ENCODE data around the gene TGFB2. TPM values are rescaled to one million over a fixed set of nuclear protein-coding genes. Genes with fewer than 3 reads are reported as not detected.
A peak's percentile ranks its signal among the peaks of the same experiment; 100 is the strongest.

The TGFB2 gene
- total and polyA plus RNA-seq, 7 donors = 0.23 to 11.8 (median 6.3) TPM

- TF ChIP-seq EP300 (IDR thresholded peaks at IDR 0.05) (peak in 1 of 4 donors; percentile 52), CTCF (IDR thresholded peaks at IDR 0.05) (no peak), POLR2AphosphoS5 (IDR thresholded peaks at IDR 0.05) (peak in 1 of 4 donors; percentile 37)
- H3K27me3 ChIP-seq = no peaks in the 10 kb centered on the region
- no peaks in the 10 kb centered on the region for H3K36me3 ChIP-seq
- no peak overlapping the region for H3K4me3 ChIP-seq
- H3K27ac ChIP-seq = peak overlapping the region in 2 of 4 donors; percentile 35 to 56
- 85 to 91% methylated on average over 7 of the region's 7 CpGs for WGBS, 2 donors
- H3K4me1 ChIP-seq = no peaks in the 10 kb centered on the region
- intact Hi-C loops (cut with DNase I) = no loop called here
- H3K9me3 ChIP-seq = no peaks in the 10 kb centered on the region
- no peak for DNase-seq
Observed at GRCh38 chr1:218447010-218447689, 102.0 kb downstream of the TGFB2 start.

DNA sequence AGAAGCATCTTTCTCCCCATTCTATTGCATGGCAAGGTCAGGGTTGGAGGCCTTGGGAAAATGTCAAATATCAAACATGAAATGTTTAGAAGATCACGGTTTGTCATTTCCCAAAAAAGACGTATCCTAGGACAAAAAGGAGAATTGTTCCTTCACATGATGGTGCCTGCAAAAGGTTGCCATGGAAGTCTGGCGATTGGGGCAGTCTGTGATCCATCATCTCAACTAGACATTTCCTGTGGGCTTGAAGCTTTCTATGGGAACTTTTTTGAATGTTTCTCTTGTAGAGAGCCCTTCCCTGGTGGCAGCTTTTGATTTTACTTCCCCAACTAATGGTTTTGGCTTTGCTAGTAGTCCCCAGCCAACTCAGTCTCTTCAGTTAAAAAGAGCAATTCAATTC, 106.3 kb downstream of the TGFB2 start:
- WGBS, 2 donors = 64 to 75% methylated on average over 3 of the region's 3 CpGs
- Histone ChIP-seq H3K4me3 (no peak overlapping the region), H3K27ac (no peak overlapping the region), H3K4me1 (peaks cover 0 to 6% (median 0%) of the 10 kb centered on the region in 4 donors), H3K27me3 (no peaks in the 10 kb centered on the region), H3K36me3 (no peaks in the 10 kb centered on the region), H3K9me3 (no peaks in the 10 kb centered on the region)
- no peak for DNase-seq
- TF ChIP-seq POLR2A (IDR thresholded peaks at IDR 0.05) (no peak), CTCF (IDR thresholded peaks at IDR 0.05) (no peak), EP300 (IDR thresholded peaks at IDR 0.05) (no peak), POLR2AphosphoS5 (IDR thresholded peaks at IDR 0.05) (no peak)
- intact Hi-C loops (cut with DNase I) = no loop called here

GRCh38 chr1:218454700-218455282, 109.7 kb downstream of the TGFB2 start:
- intact Hi-C loops (cut with DNase I) = no loop called here
- no peaks in the 10 kb centered on the region for H3K9me3 ChIP-seq
- no peak for DNase-seq
- no peak for TF ChIP-seq EP300 (IDR thresholded peaks at IDR 0.05)
- no peak for TF ChIP-seq POLR2AphosphoS5 (IDR thresholded peaks at IDR 0.05)
- TF ChIP-seq CTCF (IDR thresholded peaks at IDR 0.05) = no peak
- TF ChIP-seq POLR2A (IDR thresholded peaks at IDR 0.05) = no peak
- no peaks in the 10 kb centered on the region for H3K27me3 ChIP-seq
- no peak overlapping the region for H3K27ac ChIP-seq
- peaks cover 0 to 14% (median 5%) of the 10 kb centered on the region in 4 donors for H3K4me1 ChIP-seq
- H3K36me3 ChIP-seq = no peaks in the 10 kb centered on the region
- 72 to 75% methylated on average over 2 of the region's 2 CpGs for WGBS, 2 donors
- H3K4me3 ChIP-seq = no peak overlapping the region

DNA sequence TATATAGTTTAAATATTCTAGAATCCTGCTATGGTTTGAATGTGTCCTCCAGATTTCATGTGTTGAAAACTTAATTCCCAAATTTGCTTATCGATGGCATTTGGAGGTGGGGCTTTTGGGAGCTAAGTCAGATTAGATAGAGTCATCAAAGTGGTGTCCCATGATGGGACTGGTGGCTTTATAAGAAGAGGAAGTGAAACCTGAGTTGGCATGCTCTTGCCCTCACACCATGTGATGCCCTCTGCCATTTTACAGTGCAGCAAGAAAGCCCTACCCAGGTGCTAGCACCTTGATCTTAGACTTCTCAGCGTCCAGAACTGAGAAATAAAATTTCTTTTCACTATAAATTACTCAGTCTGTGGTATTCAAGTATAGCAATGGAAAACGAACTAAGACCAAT, 111.3 kb downstream of the TGFB2 start:
- intact Hi-C loops (cut with DNase I) = no loop called here
- 59 to 83% methylated on average over 3 of the region's 3 CpGs for WGBS, 2 donors

More for the DNA sequence above, 111.3 kb downstream of the TGFB2 start:
- no peak for TF ChIP-seq CTCF (IDR thresholded peaks at IDR 0.05)
- no peak for TF ChIP-seq POLR2A (IDR thresholded peaks at IDR 0.05)
- TF ChIP-seq POLR2AphosphoS5 (IDR thresholded peaks at IDR 0.05) = no peak
- Histone ChIP-seq H3K4me3 (no peak overlapping the region), H3K4me1 (peaks cover 0 to 30% (median 21%) of the 10 kb centered on the region in 4 donors), H3K36me3 (no peaks in the 10 kb centered on the region), H3K9me3 (no peaks in the 10 kb centered on the region), H3K27me3 (no peaks in the 10 kb centered on the region), H3K27ac (no peak overlapping the region)
- no peak for DNase-seq

All from sigmoid colon (tissue), 7 donors.